Measurements from ENCODE around the gene POT1. TPM values are rescaled to one million over a fixed set of nuclear protein-coding genes. Genes with fewer than 3 reads are reported as not detected.

POT1 gene
- total RNA-seq, 1 experiment from 2014 or later = 22.7 TPM

DNA sequence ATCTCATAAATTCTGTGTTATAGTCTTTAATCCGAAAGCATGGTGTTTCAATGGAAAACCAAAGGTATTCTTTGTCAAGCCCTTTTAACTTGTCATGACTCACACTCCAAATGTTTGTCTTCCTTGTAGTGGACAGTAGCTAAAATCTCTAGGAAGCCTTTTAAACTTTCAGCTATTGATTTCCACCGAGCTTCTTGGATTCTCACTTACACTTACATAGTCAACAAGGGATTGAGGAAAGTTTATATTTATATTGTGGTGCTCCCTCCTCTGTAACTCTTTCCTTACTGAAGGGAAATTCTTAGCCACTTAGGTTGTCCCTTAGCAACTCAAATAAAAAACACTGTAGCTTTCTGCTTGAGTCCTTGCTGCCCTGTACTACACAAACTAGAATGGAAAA lies 132.9 kb downstream of the POT1 start:
- TF ChIP-seq, protein P1, sequence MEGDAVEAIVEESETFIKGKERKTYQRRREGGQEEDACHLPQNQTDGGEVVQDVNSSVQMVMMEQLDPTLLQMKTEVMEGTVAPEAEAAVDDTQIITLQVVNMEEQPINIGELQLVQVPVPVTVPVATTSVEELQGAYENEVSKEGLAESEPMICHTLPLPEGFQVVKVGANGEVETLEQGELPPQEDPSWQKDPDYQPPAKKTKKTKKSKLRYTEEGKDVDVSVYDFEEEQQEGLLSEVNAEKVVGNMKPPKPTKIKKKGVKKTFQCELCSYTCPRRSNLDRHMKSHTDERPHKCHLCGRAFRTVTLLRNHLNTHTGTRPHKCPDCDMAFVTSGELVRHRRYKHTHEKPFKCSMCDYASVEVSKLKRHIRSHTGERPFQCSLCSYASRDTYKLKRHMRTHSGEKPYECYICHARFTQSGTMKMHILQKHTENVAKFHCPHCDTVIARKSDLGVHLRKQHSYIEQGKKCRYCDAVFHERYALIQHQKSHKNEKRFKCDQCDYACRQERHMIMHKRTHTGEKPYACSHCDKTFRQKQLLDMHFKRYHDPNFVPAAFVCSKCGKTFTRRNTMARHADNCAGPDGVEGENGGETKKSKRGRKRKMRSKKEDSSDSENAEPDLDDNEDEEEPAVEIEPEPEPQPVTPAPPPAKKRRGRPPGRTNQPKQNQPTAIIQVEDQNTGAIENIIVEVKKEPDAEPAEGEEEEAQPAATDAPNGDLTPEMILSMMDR (conservative IDR thresholded peaks at IDR 0.05; ENCODE audit: low read depth, low read length) = no peak
- no peak for TF ChIP-seq EZH2 (IDR thresholded peaks at IDR 0.05; ENCODE audit: borderline replicate concordance, low read depth, low read length, poor library complexity, severe bottlenecking)
- Histone ChIP-seq H3K4me3 (ENCODE audit: low read depth, low read length, poor library complexity, severe bottlenecking) (no peak overlapping the region), H3K27ac (ENCODE audit: low read depth, low read length, poor library complexity, severe bottlenecking) (no peak overlapping the region), H3K9me3 (ENCODE audit: low read depth, low read length, poor library complexity, severe bottlenecking) (no peaks in the 10 kb centered on the region), H3K27me3 (replicated peaks; ENCODE audit: insufficient read depth, low read depth, low read length, poor library complexity) (no peaks in the 10 kb centered on the region), H3K4me1 (ENCODE audit: insufficient read depth, low read length, poor library complexity, severe bottlenecking) (no peaks in the 10 kb centered on the region), H3K36me3 (ENCODE audit: insufficient read depth, low read length, poor library complexity, severe bottlenecking) (no peaks in the 10 kb centered on the region)
- intact Hi-C loops (cut with micrococcal nuclease; ENCODE audit: unreplicated experiment) = no loop called here
- BruUV-seq (replicated peaks) = no TSS peak
- POLR2A ChIA-PET (ENCODE audit: low non-redundant PET) = no interaction called here
- DNase-seq (ENCODE audit: low spot score) = no peak
- CTCF ChIA-PET = no interaction called here

DNA sequence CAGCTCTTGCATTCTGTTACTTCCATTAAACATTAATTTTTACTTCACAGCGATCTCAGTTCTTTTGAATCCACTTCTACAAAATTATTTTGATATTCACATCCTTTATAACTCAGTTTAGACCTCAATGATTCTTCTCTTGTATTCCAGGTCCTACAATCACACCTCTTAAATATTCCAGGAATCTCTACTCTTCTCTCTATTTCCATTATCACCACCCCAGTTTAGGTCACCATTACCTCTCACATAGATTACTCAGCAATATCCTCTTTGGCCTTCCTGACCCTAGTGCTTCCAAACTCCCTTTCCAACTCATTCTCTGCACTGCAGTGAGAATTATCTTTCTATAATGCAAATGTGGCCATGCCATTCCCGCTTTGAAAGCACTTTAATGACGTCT lies 136.9 kb downstream of the POT1 start:
- CTCF ChIA-PET = no interaction called here
- H3K4me3 ChIP-seq (ENCODE audit: low read depth, low read length, poor library complexity, severe bottlenecking) = no peak overlapping the region
- intact Hi-C loops (cut with micrococcal nuclease; ENCODE audit: unreplicated experiment) = no loop called here

DNA sequence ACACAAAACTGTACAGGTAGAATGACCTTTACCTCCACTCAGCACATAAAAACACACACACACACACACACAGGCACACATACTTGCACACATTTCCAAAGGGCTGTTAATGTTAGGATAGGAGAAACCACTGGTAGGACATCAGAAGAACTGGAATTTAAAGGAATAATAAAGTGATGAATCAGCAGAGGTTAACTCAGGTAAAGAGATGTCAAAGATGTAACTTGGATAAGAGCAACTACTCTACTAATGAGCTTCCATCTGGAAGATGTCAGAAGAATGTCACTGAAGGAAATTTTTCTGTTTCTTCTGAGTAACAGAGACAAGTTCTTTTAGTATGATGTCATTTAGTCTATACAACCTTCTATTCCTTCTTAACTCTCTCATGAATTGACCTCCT lies 137.6 kb downstream of the POT1 start:
- H3K27ac ChIP-seq (ENCODE audit: low read depth, low read length, poor library complexity, severe bottlenecking) = no peak overlapping the region
- H3K36me3 ChIP-seq (ENCODE audit: insufficient read depth, low read length, poor library complexity, severe bottlenecking) = no peaks in the 10 kb centered on the region
- TF ChIP-seq, protein P1 (conservative IDR thresholded peaks at IDR 0.05; ENCODE audit: low read depth, low read length) = no peak
- TF ChIP-seq EZH2 (IDR thresholded peaks at IDR 0.05; ENCODE audit: borderline replicate concordance, low read depth, low read length, poor library complexity, severe bottlenecking) = no peak
- no peaks in the 10 kb centered on the region for H3K9me3 ChIP-seq (ENCODE audit: low read depth, low read length, poor library complexity, severe bottlenecking)
- DNase-seq (ENCODE audit: low spot score) = no peak
- H3K27me3 ChIP-seq (replicated peaks; ENCODE audit: insufficient read depth, low read depth, low read length, poor library complexity) = no peaks in the 10 kb centered on the region
- ChIA-PET CTCF (no interaction called here), POLR2A (ENCODE audit: low non-redundant PET) (no interaction called here)
- no TSS peak for BruUV-seq (replicated peaks)
- no peak overlapping the region for H3K4me3 ChIP-seq (ENCODE audit: low read depth, low read length, poor library complexity, severe bottlenecking)
- no peaks in the 10 kb centered on the region for H3K4me1 ChIP-seq (ENCODE audit: insufficient read depth, low read length, poor library complexity, severe bottlenecking)
- intact Hi-C loops (cut with micrococcal nuclease; ENCODE audit: unreplicated experiment) = no loop called here

More for the DNA sequence above, 136.9 kb downstream of the POT1 start:
- TF ChIP-seq, protein P1 (conservative IDR thresholded peaks at IDR 0.05; ENCODE audit: low read depth, low read length) = no peak
- no peak for TF ChIP-seq EZH2 (IDR thresholded peaks at IDR 0.05; ENCODE audit: borderline replicate concordance, low read depth, low read length, poor library complexity, severe bottlenecking)
- Histone ChIP-seq H3K27me3 (replicated peaks; ENCODE audit: insufficient read depth, low read depth, low read length, poor library complexity) (no peaks in the 10 kb centered on the region), H3K36me3 (ENCODE audit: insufficient read depth, low read length, poor library complexity, severe bottlenecking) (no peaks in the 10 kb centered on the region), H3K27ac (ENCODE audit: low read depth, low read length, poor library complexity, severe bottlenecking) (no peak overlapping the region), H3K4me1 (ENCODE audit: insufficient read depth, low read length, poor library complexity, severe bottlenecking) (no peaks in the 10 kb centered on the region), H3K9me3 (ENCODE audit: low read depth, low read length, poor library complexity, severe bottlenecking) (no peaks in the 10 kb centered on the region)
- no peak for DNase-seq (ENCODE audit: low spot score)
- POLR2A ChIA-PET (ENCODE audit: low non-redundant PET) = no interaction called here
- no TSS peak for BruUV-seq (replicated peaks)
